ENCODE data around the gene SDCBP2.

The SDCBP2 gene

GRCh38 chr20:1334761-1335160, 5.8 kb upstream of the SDCBP2 start:
- H2AFZ ChIP-seq (ENCODE audit: low read depth): no peak overlapping the region
- no peaks in the 10 kb centered on the region for H3K36me3 ChIP-seq (ENCODE audit: insufficient read depth)
- H4K20me1 ChIP-seq (ENCODE audit: insufficient read depth): no peaks in the 10 kb centered on the region
- no peaks in the 10 kb centered on the region for H3K27me3 ChIP-seq (ENCODE audit: insufficient read depth, low read depth)
- H3K4me3 ChIP-seq (IDR thresholded peaks at IDR 0.05; ENCODE audit: insufficient read depth, low read depth, low read length): no peak overlapping the region
- no peak overlapping the region for H3K27ac ChIP-seq
- TF ChIP-seq, protein P1, sequence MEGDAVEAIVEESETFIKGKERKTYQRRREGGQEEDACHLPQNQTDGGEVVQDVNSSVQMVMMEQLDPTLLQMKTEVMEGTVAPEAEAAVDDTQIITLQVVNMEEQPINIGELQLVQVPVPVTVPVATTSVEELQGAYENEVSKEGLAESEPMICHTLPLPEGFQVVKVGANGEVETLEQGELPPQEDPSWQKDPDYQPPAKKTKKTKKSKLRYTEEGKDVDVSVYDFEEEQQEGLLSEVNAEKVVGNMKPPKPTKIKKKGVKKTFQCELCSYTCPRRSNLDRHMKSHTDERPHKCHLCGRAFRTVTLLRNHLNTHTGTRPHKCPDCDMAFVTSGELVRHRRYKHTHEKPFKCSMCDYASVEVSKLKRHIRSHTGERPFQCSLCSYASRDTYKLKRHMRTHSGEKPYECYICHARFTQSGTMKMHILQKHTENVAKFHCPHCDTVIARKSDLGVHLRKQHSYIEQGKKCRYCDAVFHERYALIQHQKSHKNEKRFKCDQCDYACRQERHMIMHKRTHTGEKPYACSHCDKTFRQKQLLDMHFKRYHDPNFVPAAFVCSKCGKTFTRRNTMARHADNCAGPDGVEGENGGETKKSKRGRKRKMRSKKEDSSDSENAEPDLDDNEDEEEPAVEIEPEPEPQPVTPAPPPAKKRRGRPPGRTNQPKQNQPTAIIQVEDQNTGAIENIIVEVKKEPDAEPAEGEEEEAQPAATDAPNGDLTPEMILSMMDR (conservative IDR thresholded peaks at IDR 0.05; ENCODE audit: low read depth, low read length): no peak
- H3K4me1 ChIP-seq (ENCODE audit: low read depth, poor library complexity, severe bottlenecking): peaks cover 10% of the 10 kb centered on the region
- H3K4me2 ChIP-seq: no peak overlapping the region
- peaks cover 4% of the 10 kb centered on the region; the same call in 1 of the 2 replicates for H3K79me2 ChIP-seq (ENCODE audit: insufficient read depth, low read depth)
- no peak overlapping the region for H3K9ac ChIP-seq

DNA sequence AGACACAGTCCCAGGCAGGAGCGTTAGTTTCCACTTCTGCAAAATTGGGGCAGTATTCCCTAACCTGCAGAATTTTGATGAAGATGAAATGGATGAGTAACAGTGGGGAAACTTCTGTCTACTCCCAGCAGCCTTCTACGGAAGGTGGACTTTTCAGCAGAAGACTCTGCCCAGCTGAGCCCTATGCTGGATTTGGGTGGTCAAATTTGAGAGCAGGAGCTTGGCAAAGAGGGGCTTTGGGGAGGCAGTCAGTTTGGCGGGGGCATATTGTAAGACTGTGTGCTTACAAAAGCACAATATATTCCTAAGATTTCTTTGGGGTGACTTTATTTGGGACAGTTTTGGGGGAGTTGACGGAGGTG, 5.4 kb upstream of the SDCBP2 start:
- Histone ChIP-seq H3K27me3 (ENCODE audit: insufficient read depth, low read depth) (no peaks in the 10 kb centered on the region), H2AFZ (ENCODE audit: low read depth) (no peak overlapping the region), H3K4me3 (IDR thresholded peaks at IDR 0.05; ENCODE audit: insufficient read depth, low read depth, low read length) (no peak overlapping the region), H3K4me2 (no peak overlapping the region), H3K4me1 (ENCODE audit: low read depth, poor library complexity, severe bottlenecking) (peaks cover 10% of the 10 kb centered on the region), H3K36me3 (ENCODE audit: insufficient read depth) (no peaks in the 10 kb centered on the region), H3K79me2 (ENCODE audit: insufficient read depth, low read depth) (peaks cover 4% of the 10 kb centered on the region; the same call in 1 of the 2 replicates), H3K9ac (no peak overlapping the region), H3K27ac (no peak overlapping the region), H4K20me1 (ENCODE audit: insufficient read depth) (no peaks in the 10 kb centered on the region)
- TF ChIP-seq, protein P1 (conservative IDR thresholded peaks at IDR 0.05; ENCODE audit: low read depth, low read length): no peak

DNA sequence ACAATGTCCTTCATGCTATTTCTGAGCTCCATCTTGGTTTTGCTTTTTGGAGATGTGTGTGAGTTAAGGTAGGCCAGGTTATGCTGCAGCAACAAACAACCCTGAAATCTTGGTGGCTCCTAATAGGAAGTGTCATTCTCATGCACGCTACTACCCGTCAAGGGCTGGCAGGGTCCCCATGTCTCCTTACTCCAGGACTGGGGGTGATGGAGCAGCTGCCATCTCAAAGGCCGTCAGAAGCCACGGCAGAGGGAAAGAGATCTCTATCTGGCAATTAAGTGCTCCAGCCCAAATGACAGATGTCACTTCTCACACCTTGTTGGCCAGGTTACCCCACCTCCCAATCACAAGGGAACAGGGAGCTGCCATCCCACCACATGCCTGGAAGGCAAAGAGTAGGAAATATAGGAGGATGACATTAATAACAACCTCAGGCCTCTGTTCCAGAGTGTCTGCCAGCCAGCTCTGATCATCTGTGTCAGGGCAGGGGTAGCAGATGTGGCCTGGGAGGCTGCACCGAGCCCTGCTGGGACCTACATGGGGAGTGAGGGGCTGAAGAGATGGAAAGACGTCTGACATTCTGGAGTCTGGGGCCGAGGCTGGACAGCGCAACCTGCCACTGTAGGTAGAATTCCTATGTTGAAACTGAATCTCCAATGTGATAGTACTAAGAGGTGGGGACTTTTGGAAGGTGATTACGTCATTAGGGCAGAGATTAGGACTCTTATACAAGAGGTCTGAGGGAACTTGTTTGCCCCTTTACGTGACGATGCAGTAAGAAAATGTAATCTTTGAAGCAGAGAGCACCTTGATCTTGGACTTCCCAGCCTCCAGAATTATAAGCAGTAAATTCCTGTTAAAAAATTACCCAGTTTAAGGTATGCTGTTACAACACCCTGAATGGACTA, 4.8 kb upstream of the SDCBP2 start:
- H3K4me1 ChIP-seq (ENCODE audit: low read depth, poor library complexity, severe bottlenecking): peaks cover 10% of the 10 kb centered on the region
- no peak overlapping the region for H3K4me3 ChIP-seq (IDR thresholded peaks at IDR 0.05; ENCODE audit: insufficient read depth, low read depth, low read length)
- no peak overlapping the region for H3K4me2 ChIP-seq
- no peaks in the 10 kb centered on the region for H3K27me3 ChIP-seq (ENCODE audit: insufficient read depth, low read depth)
- no peak overlapping the region for H3K9ac ChIP-seq
- TF ChIP-seq, protein P1 (conservative IDR thresholded peaks at IDR 0.05; ENCODE audit: low read depth, low read length): no peak
- H4K20me1 ChIP-seq (ENCODE audit: insufficient read depth): no peaks in the 10 kb centered on the region
- H2AFZ ChIP-seq (ENCODE audit: low read depth): no peak overlapping the region
- peaks cover 4% of the 10 kb centered on the region; the same call in 1 of the 2 replicates for H3K79me2 ChIP-seq (ENCODE audit: insufficient read depth, low read depth)
- H3K36me3 ChIP-seq (ENCODE audit: insufficient read depth): no peaks in the 10 kb centered on the region
- H3K27ac ChIP-seq: no peak overlapping the region

DNA sequence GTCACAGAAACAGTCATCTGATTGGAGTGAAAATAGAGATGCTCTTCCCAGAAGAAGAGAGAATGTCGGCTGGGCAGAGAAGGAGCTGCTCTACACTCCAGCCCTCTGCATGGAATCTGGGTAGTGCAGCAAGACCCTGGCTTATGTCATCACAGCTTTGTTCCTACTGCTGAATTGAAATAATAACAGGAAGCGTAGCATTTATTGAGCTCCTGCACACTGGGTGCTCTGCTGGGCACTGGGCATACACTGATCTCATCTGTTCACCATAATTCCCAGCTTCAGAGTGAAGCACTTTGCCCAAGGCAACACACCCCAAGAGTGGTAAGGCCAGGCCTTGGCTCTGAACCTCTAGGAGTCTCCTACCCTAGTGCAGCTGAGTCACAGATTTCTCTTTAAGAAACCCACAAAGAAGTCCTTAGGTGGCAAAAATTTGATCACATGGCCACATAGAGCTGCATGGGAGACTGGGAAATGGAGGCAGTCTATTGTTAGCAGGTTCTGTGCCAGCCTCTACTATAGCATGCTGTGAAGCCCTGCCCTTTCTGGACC, 3.9 kb upstream of the SDCBP2 start:
- TF ChIP-seq, protein P1 (conservative IDR thresholded peaks at IDR 0.05; ENCODE audit: low read depth, low read length): no peak
- Histone ChIP-seq H3K9ac (no peak overlapping the region), H3K4me1 (ENCODE audit: low read depth, poor library complexity, severe bottlenecking) (peaks cover 10% of the 10 kb centered on the region), H3K4me2 (no peak overlapping the region), H3K4me3 (IDR thresholded peaks at IDR 0.05; ENCODE audit: insufficient read depth, low read depth, low read length) (no peak overlapping the region), H4K20me1 (ENCODE audit: insufficient read depth) (no peaks in the 10 kb centered on the region), H3K36me3 (ENCODE audit: insufficient read depth) (no peaks in the 10 kb centered on the region), H2AFZ (ENCODE audit: low read depth) (no peak overlapping the region), H3K79me2 (ENCODE audit: insufficient read depth, low read depth) (peaks cover 5% of the 10 kb centered on the region; the same call in 1 of the 2 replicates), H3K27me3 (ENCODE audit: insufficient read depth, low read depth) (no peaks in the 10 kb centered on the region), H3K27ac (no peak overlapping the region)
